SU-DHL-6 (cell line): Measurements from ENCODE around the gene ABCC8.

Experiments used
- H2AFZ ChIP-seq: fragments of 200-600 bp; sonication (generic); 2 replicates; pipeline ENCODE4 v1.6.1; 2014; ENCODE audit warnings: low read depth, mild to moderate bottlenecking, moderate library complexity, mixed read lengths, antibody characterized with exemption, low read length; ENCODE audit not compliant: severe bottlenecking
- H3F3A ChIP-seq: fragments of 200-600 bp; shearing (Covaris generic); 2 replicates; pipeline ENCODE4 v1.6.0; 2016; ENCODE audit warnings: antibody characterized with exemption, mild to moderate bottlenecking; ENCODE audit not compliant: insufficient read depth
- H3K27ac ChIP-seq: fragments of 200-600 bp; sonication (generic); 2 replicates; pipeline ENCODE4 v1.5.1; 2016; ENCODE audit warnings: low read depth, mild to moderate bottlenecking, low read length, moderate library complexity, mixed read lengths
- H3K27me3 ChIP-seq: fragments of 200-600 bp; sonication (generic), shearing (Covaris generic); 2 replicates; pipeline ENCODE4 v1.6.0; 2014; ENCODE audit warnings: mild to moderate bottlenecking, low read length
- H3K36me3 ChIP-seq: fragments of 200-600 bp; sonication (generic); 2 replicates; pipeline ENCODE4 v1.6.1; 2014; ENCODE audit warnings: mild to moderate bottlenecking, low read length, mixed read lengths
- H3K4me2 ChIP-seq: fragments of 300-600, 200-600 bp; shearing (Covaris generic), sonication (generic); 2 replicates; pipeline ENCODE4 v1.6.0; 2014; ENCODE audit warnings: low read length, low read depth, mild to moderate bottlenecking; ENCODE audit not compliant: poor library complexity, severe bottlenecking
- H3K4me3 ChIP-seq: fragments of 200-600 bp; sonication (generic); 2 replicates; pipeline ENCODE4 v1.5.1; 2014; ENCODE audit warnings: antibody characterized with exemption, low read length, mild to moderate bottlenecking, mixed read lengths; ENCODE audit not compliant: insufficient read depth, poor library complexity, severe bottlenecking
- H3K79me2 ChIP-seq: fragments of 200-600 bp; sonication (generic); 2 replicates; pipeline ENCODE4 v1.6.1; 2014; ENCODE audit warnings: mild to moderate bottlenecking, low read length, moderate library complexity; ENCODE audit not compliant: insufficient read depth
- H3K9ac ChIP-seq: fragments of 200-600 bp; sonication (generic); 2 replicates; pipeline ENCODE4 v1.7.0; 2014; ENCODE audit warnings: mild to moderate bottlenecking, low read length
- H3K9me2 ChIP-seq: fragments of 200-600 bp; sonication (generic); replicated peaks from 2 replicates; pipeline ENCODE4 v1.6.1; 2014; ENCODE audit warnings: low read length; ENCODE audit not compliant: insufficient read depth
- H3K9me3 ChIP-seq: fragments of 200-600 bp; sonication (generic); 2 replicates; pipeline ENCODE4 v1.6.1; 2014; ENCODE audit warnings: low read length, mixed read lengths; ENCODE audit not compliant: insufficient read depth
- H4K20me1 ChIP-seq: fragments of 200-600 bp; sonication (generic); 2 replicates; pipeline ENCODE4 v1.6.1; 2014; ENCODE audit warnings: low read depth, mild to moderate bottlenecking, antibody characterized with exemption, low read length, moderate library complexity, mixed read lengths
- CTCF ChIP-seq: fragments of 200-600 bp; sonication (generic); IDR thresholded peaks from one replicate; pipeline ENCODE4 v1.5.1; 2017; ENCODE audit warnings: antibody characterized with exemption, mild to moderate bottlenecking, low read length, moderate library complexity; ENCODE audit not compliant: insufficient read depth, poor library complexity, severe bottlenecking
- EZH2phosphoT487 ChIP-seq: fragments of 200-600 bp; sonication (generic), shearing (Covaris generic); conservative IDR thresholded peaks from 2 replicates; pipeline ENCODE4 v1.6.1; 2018; ENCODE audit warnings: mild to moderate bottlenecking, antibody characterized with exemption, low read length, moderate library complexity, mixed read lengths

ABCC8 gene

GRCh38 chr11:17515443-17516176 is 39.0 kb upstream of the ABCC8 start:
- Histone ChIP-seq H3K4me2 (no peak overlapping the region), H3K4me3 (no peak overlapping the region), H3K9me2 (no peaks in the 10 kb centered on the region), H2AFZ (no peak overlapping the region), H3K27me3 (no peaks in the 10 kb centered on the region), H3K27ac (no peak overlapping the region), H3K9ac (no peak overlapping the region), H4K20me1 (no peaks in the 10 kb centered on the region), H3F3A (no peaks in the 10 kb centered on the region), H3K79me2 (no peaks in the 10 kb centered on the region), H3K36me3 (no peaks in the 10 kb centered on the region), H3K9me3 (no peaks in the 10 kb centered on the region)
- TF ChIP-seq EZH2phosphoT487, result no peak
- TF ChIP-seq CTCF, result no peak

DNA sequence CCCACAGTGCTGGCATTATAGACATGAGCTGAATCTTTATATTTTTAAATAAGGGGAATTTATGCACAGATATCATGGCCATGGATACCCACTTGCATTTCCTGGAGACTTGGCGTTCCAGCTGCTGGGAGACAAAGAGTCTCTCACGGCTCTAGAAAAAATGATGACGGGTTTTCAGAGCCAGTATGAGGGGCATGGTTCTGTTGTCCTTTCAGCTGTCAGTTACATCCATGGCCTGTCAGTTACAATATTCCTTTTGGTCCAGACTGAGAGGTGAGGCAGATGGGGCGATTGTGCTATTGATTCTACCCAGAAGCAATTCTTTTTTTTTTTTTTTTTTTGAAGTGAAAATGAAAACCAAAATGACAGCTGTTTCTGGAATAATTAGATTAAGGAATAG is 37.8 kb upstream of the ABCC8 start:
- Histone ChIP-seq H3K4me3 (no peak overlapping the region), H3K9me3 (no peaks in the 10 kb centered on the region), H3K36me3 (no peaks in the 10 kb centered on the region), H3K4me2 (no peak overlapping the region), H3K9me2 (no peaks in the 10 kb centered on the region), H3K27ac (no peak overlapping the region), H3K79me2 (no peaks in the 10 kb centered on the region), H3K27me3 (no peaks in the 10 kb centered on the region), H4K20me1 (no peaks in the 10 kb centered on the region), H2AFZ (no peak overlapping the region), H3F3A (no peaks in the 10 kb centered on the region), H3K9ac (no peak overlapping the region)
- TF ChIP-seq EZH2phosphoT487 (no peak), CTCF (no peak)

- no peak overlapping the region for H3K4me3 ChIP-seq
- no peaks in the 10 kb centered on the region for H3K9me3 ChIP-seq
- H2AFZ ChIP-seq, result no peak overlapping the region
- no peaks in the 10 kb centered on the region for H3K9me2 ChIP-seq
- H3K4me2 ChIP-seq, result no peak overlapping the region
- no peaks in the 10 kb centered on the region for H4K20me1 ChIP-seq
- no peak overlapping the region for H3K27ac ChIP-seq
- no peak overlapping the region for H3K9ac ChIP-seq
- no peaks in the 10 kb centered on the region for H3K36me3 ChIP-seq
- TF ChIP-seq CTCF, result no peak
- TF ChIP-seq EZH2phosphoT487, result no peak
- no peaks in the 10 kb centered on the region for H3F3A ChIP-seq
- H3K27me3 ChIP-seq, result no peaks in the 10 kb centered on the region
- H3K79me2 ChIP-seq, result no peaks in the 10 kb centered on the region
Observed at GRCh38 chr11:17513853-17514252, 37.2 kb upstream of the ABCC8 start.
